CD4-positive, alpha-beta T cell (primary cell): ENCODE results near the gene CSNK2A1. TPM values are rescaled to one million over a fixed set of nuclear protein-coding genes. Genes with fewer than 3 reads are reported as not detected.

Experiments
- ATAC-seq: fragments of 200-7000 bp; cut with Tn5 transposase; one replicate; pipeline ENCODE4 v1.10.0; 2022; ENCODE audit warnings: mild to moderate bottlenecking; ENCODE audit not compliant: poor library complexity
- CTCF ChIA-PET: fragments of 350-600 bp; sonication (Branson Sonifier 250); formaldehyde crosslinking; loops from one replicate; lab custom pipeline; 2021; ENCODE audit warnings: antibody characterized with exemption, inconsistent platforms; lab: Charles Lee
- POLR2A ChIA-PET: fragments of 350-600 bp; sonication (Branson Sonifier 250); formaldehyde crosslinking; loops from one replicate; lab custom pipeline; 2021; ENCODE audit warnings: antibody characterized with exemption, inconsistent platforms; lab: Charles Lee
- DNase-seq, 14 experiments: peaks; one replicate each; pipeline ENCODE4 v3.0.0-alpha.2; 2013 to 2020; ENCODE audit warnings: mixed read lengths in 2 of 14
- H3K27ac ChIP-seq, 2 donors: one replicate each; pipeline versions ENCODE4 v1.5.1 to v1.7.0; 2013; ENCODE audit warnings: low read length in 2 of 2, low read depth in 1 of 2, mild to moderate bottlenecking in 1 of 2
- H3K27me3 ChIP-seq, 2 experiments: 1 replicate in 1 of 2; 2 replicates in 1 of 2; pipeline versions ENCODE4 v1.6.1 to v1.7.0; 2013; ENCODE audit warnings: low read length in 2 of 2, control low read depth in 1 of 2, mild to moderate bottlenecking in 1 of 2, moderate library complexity in 1 of 2; ENCODE audit not compliant: insufficient read depth in 2 of 2, control insufficient read depth in 1 of 2
- H3K36me3 ChIP-seq: one replicate; pipeline ENCODE4 v1.6.1; 2013; ENCODE audit warnings: low read length, control low read depth; ENCODE audit not compliant: insufficient read depth
- H3K4me1 ChIP-seq: one replicate; pipeline ENCODE4 v1.6.1; 2013; ENCODE audit warnings: low read length, control low read depth; ENCODE audit not compliant: insufficient read depth
- H3K4me3 ChIP-seq: one replicate; pipeline ENCODE4 v1.5.1; 2013; ENCODE audit warnings: mild to moderate bottlenecking, low read length, moderate library complexity
- H3K9me3 ChIP-seq, 2 experiments: 1 replicate in 1 of 2; 2 replicates in 1 of 2; pipeline versions ENCODE4 v1.6.1 to v1.7.0; 2013; ENCODE audit warnings: low read length in 2 of 2, mild to moderate bottlenecking in 2 of 2, control low read depth in 1 of 2, moderate library complexity in 1 of 2; ENCODE audit not compliant: control insufficient read depth in 1 of 2, insufficient read depth in 1 of 2
- H3K27ac Mint-ChIP-seq: one replicate; pipeline ENCODE4 v1.8.0; 2020; ENCODE audit warnings: mixed read lengths
- H3K27me3 Mint-ChIP-seq: one replicate; pipeline ENCODE4 v1.8.0; 2021; ENCODE audit warnings: mixed read lengths
- H3K36me3 Mint-ChIP-seq: one replicate; pipeline ENCODE4 v1.8.0; 2021; ENCODE audit warnings: low read depth, mixed read lengths
- H3K4me1 Mint-ChIP-seq: one replicate; pipeline ENCODE4 v1.8.0; 2021; ENCODE audit warnings: low read depth, mixed read lengths
- H3K4me3 Mint-ChIP-seq: one replicate; pipeline ENCODE4 v1.8.0; 2020; ENCODE audit warnings: mild to moderate bottlenecking, mixed read lengths
- H3K9me3 Mint-ChIP-seq: one replicate; pipeline ENCODE4 v1.8.0; 2020; ENCODE audit warnings: mixed read lengths
- CTCF ChIP-seq: fragments of 200-600 bp; IDR thresholded peaks from one replicate; pipeline ENCODE4 v1.8.0; 2022; ENCODE audit warnings: antibody characterized with exemption, mild to moderate bottlenecking
- intact Hi-C, 2 experiments: fragments of 100-400 bp; cut with DNase I in 1 of 2; cut with micrococcal nuclease in 1 of 2; formaldehyde crosslinking; loops; one replicate each; pipeline versions ENCODE4 v1.15.1 to v1.9.0; 2023 to 2025; cut with DNase I, micrococcal nuclease
- total RNA-seq, 174 experiments: library from RNA in 2 of 174; stranded (reverse) in 2 of 174; gene quantifications; one replicate each; pipeline ENCODE4 v1.2.3 and lab custom pipeline; 2021 to 2026

CSNK2A1 gene
- total RNA-seq, 2 experiments from 2014 or later, result 55.5 to 56.9 TPM

GRCh38 chr20:571754-572441 lies 28.3 kb upstream of the CSNK2A1 start:
- Mint-ChIP-seq H3K27me3 (peaks cover 65% of the 10 kb centered on the region), H3K27ac (no peak overlapping the region), H3K4me1 (no peaks in the 10 kb centered on the region), H3K36me3 (no peaks in the 10 kb centered on the region), H3K4me3 (no peak overlapping the region), H3K9me3 (no peaks in the 10 kb centered on the region)
- ATAC-seq, result no peak
- TF ChIP-seq CTCF, result no peak
- ChIA-PET POLR2A (no interaction called here), CTCF (no interaction called here)
- Histone ChIP-seq H3K27ac (no peak overlapping the region), H3K36me3 (no peaks in the 10 kb centered on the region), H3K27me3 (peaks cover 21 to 49% of the 10 kb centered on the region in 2 experiments), H3K9me3 (no peaks in the 10 kb centered on the region), H3K4me1 (no peaks in the 10 kb centered on the region), H3K4me3 (no peak overlapping the region)
- no peak for DNase-seq
- intact Hi-C loops, result no loop called here

- H3K27me3 ChIP-seq, result peaks cover 19 to 34% of the 10 kb centered on the region in 2 experiments
- no peaks in the 10 kb centered on the region for H3K36me3 Mint-ChIP-seq
- intact Hi-C loops, result no loop called here
These were observed 25.3 kb upstream of the CSNK2A1 start for GRCh38 chr20:568673-569415.

GRCh38 chr20:568097-568652 lies 24.6 kb upstream of the CSNK2A1 start:
- H3K9me3 Mint-ChIP-seq, result no peaks in the 10 kb centered on the region
- no peaks in the 10 kb centered on the region for H3K4me1 Mint-ChIP-seq
- H3K9me3 ChIP-seq, result no peaks in the 10 kb centered on the region
- H3K4me1 ChIP-seq, result no peaks in the 10 kb centered on the region
- peaks cover 46% of the 10 kb centered on the region for H3K27me3 Mint-ChIP-seq
- no peak for DNase-seq
- H3K4me3 ChIP-seq, result no peak overlapping the region
- intact Hi-C loops, result no loop called here
- no peaks in the 10 kb centered on the region for H3K36me3 ChIP-seq
- no peaks in the 10 kb centered on the region for H3K36me3 Mint-ChIP-seq
- no peak for TF ChIP-seq CTCF
- no peak overlapping the region for H3K27ac Mint-ChIP-seq
- POLR2A ChIA-PET, result no interaction called here
- CTCF ChIA-PET, result no interaction called here
- ATAC-seq, result no peak
- no peak overlapping the region for H3K4me3 Mint-ChIP-seq
- H3K27ac ChIP-seq, result no peak overlapping the region
- peaks cover 17 to 29% of the 10 kb centered on the region in 2 experiments for H3K27me3 ChIP-seq

More at GRCh38 chr20:568673-569415, 25.3 kb upstream of the CSNK2A1 start:
- no peak overlapping the region for H3K27ac Mint-ChIP-seq
- H3K9me3 Mint-ChIP-seq, result no peaks in the 10 kb centered on the region
- H3K27me3 Mint-ChIP-seq, result peaks cover 53% of the 10 kb centered on the region
- ChIA-PET POLR2A (no interaction called here), CTCF (no interaction called here)
- ATAC-seq (no peak), DNase-seq (no peak)
- H3K4me3 Mint-ChIP-seq, result no peak overlapping the region
- Histone ChIP-seq H3K27ac (no peak overlapping the region), H3K9me3 (no peaks in the 10 kb centered on the region), H3K4me3 (no peak overlapping the region), H3K36me3 (no peaks in the 10 kb centered on the region), H3K4me1 (no peaks in the 10 kb centered on the region)
- H3K4me1 Mint-ChIP-seq, result no peaks in the 10 kb centered on the region
- TF ChIP-seq CTCF, result no peak
